Thoracic aorta (tissue), 2 donors: ENCODE results near the gene PEAK1. TPM values are rescaled to one million over a fixed set of nuclear protein-coding genes. Genes with fewer than 3 reads are reported as not detected.

Experiments
- ATAC-seq: fragments of 150-250 bp; one replicate; pipeline ENCODE4 v1.8.0; 2017; ENCODE audit warnings: low read depth; ENCODE audit not compliant: insufficient number of reproducible peaks, low FRiP score
- DNase-seq: peaks from one replicate; pipeline ENCODE4 v3.0.0-alpha.2; 2020; ENCODE audit warnings: low spot score
- H3K27ac ChIP-seq, 2 donors: fragments of 200-600 bp; sonication (generic); 1 replicate in 1 of 2; 2 replicates in 1 of 2; pipeline ENCODE4 v1.5.1; 2016; ENCODE audit warnings: mild to moderate bottlenecking in 2 of 2, moderate library complexity in 2 of 2
- H3K27me3 ChIP-seq: fragments of 200-600 bp; sonication (generic); replicated peaks from 2 replicates; pipeline ENCODE4 v1.6.0; 2016; ENCODE audit warnings: mild to moderate bottlenecking; ENCODE audit not compliant: insufficient read depth
- H3K36me3 ChIP-seq: fragments of 200-600 bp; sonication (generic); one replicate; pipeline ENCODE4 v1.5.1; 2016
- H3K4me1 ChIP-seq, 2 donors: fragments of 200-600 bp; sonication (generic); 1 replicate in 1 of 2; 2 replicates in 1 of 2; pipeline versions ENCODE4 v1.5.1 to v1.6.0; 2016; ENCODE audit warnings: low read depth in 2 of 2, mild to moderate bottlenecking in 1 of 2; ENCODE audit not compliant: control insufficient read depth in 1 of 2
- H3K4me3 ChIP-seq: fragments of 200-600 bp; sonication (generic); 2 replicates; pipeline ENCODE4 v1.5.1; 2016; ENCODE audit warnings: mild to moderate bottlenecking
- H3K9me3 ChIP-seq: fragments of 200-600 bp; sonication (generic); 2 replicates; pipeline ENCODE4 v1.5.1; 2016
- CTCF ChIP-seq: fragments of 200-600 bp; sonication (generic); IDR thresholded peaks from one replicate; pipeline ENCODE4 v1.5.1; 2019; ENCODE audit warnings: antibody characterized with exemption
- total RNA-seq, 2 donors: library from RNA; depleted of rRNA; stranded (reverse); fragments of >200 nt; gene quantifications; one replicate each; pipeline versions ENCODE4 v1.1.0 to v1.2.3, GENCODE V29; 2016

Gene PEAK1
- total RNA-seq, 2 donors from 2014 or later: 94.2 to 95.9 TPM

GRCh38 chr15:77370580-77370979 lies 49.3 kb downstream of the PEAK1 start:
- no peaks in the 10 kb centered on the region for H3K36me3 ChIP-seq
- no peaks in the 10 kb centered on the region for H3K27me3 ChIP-seq
- TF ChIP-seq CTCF: no peak
- no peak for ATAC-seq
- no peak overlapping the region for H3K4me3 ChIP-seq
- no peak overlapping the region for H3K27ac ChIP-seq
- H3K4me1 ChIP-seq: no peaks in the 10 kb centered on the region
- DNase-seq: no peak
- no peaks in the 10 kb centered on the region for H3K9me3 ChIP-seq

GRCh38 chr15:77369168-77369567 lies 50.7 kb downstream of the PEAK1 start:
- no peak for TF ChIP-seq CTCF

GRCh38 chr15:77367631-77368030 lies 52.3 kb downstream of the PEAK1 start:
- Histone ChIP-seq H3K36me3 (no peaks in the 10 kb centered on the region), H3K27ac (no peak overlapping the region), H3K4me3 (no peak overlapping the region), H3K27me3 (no peaks in the 10 kb centered on the region), H3K9me3 (no peaks in the 10 kb centered on the region), H3K4me1 (no peaks in the 10 kb centered on the region)
- no peak for DNase-seq
- no peak for TF ChIP-seq CTCF
- no peak for ATAC-seq

More at GRCh38 chr15:77369168-77369567, 50.7 kb downstream of the PEAK1 start:
- Histone ChIP-seq H3K9me3 (no peaks in the 10 kb centered on the region), H3K27ac (no peak overlapping the region), H3K4me1 (no peaks in the 10 kb centered on the region), H3K36me3 (no peaks in the 10 kb centered on the region), H3K4me3 (no peak overlapping the region), H3K27me3 (no peaks in the 10 kb centered on the region)
- DNase-seq (no peak), ATAC-seq (no peak)

- Histone ChIP-seq H3K27me3 (no peaks in the 10 kb centered on the region), H3K27ac (no peak overlapping the region), H3K4me1 (no peaks in the 10 kb centered on the region), H3K9me3 (no peaks in the 10 kb centered on the region), H3K4me3 (no peak overlapping the region), H3K36me3 (no peaks in the 10 kb centered on the region)
- TF ChIP-seq CTCF: no peak
- no peak for ATAC-seq
- DNase-seq: no peak
These were observed 58.4 kb downstream of the PEAK1 start for GRCh38 chr15:77361456-77361855.

GRCh38 chr15:77358545-77359240 lies 61.2 kb downstream of the PEAK1 start:
- Histone ChIP-seq H3K4me1 (no peaks in the 10 kb centered on the region), H3K9me3 (no peaks in the 10 kb centered on the region), H3K36me3 (no peaks in the 10 kb centered on the region), H3K4me3 (no peak overlapping the region), H3K27me3 (no peaks in the 10 kb centered on the region), H3K27ac (no peak overlapping the region)
- ATAC-seq (no peak), DNase-seq (no peak)
- no peak for TF ChIP-seq CTCF
